NOMO-1 treated with dmso at 0.1 percent for 144 hours (cell line): ENCODE results near the gene JARID2.

Experiments used
- DNase-seq: peaks from one replicate; lab custom pipeline; 2025; ENCODE audit not compliant: unreplicated experiment; lab: John Stamatoyannopoulos, UW

JARID2 gene

DNA sequence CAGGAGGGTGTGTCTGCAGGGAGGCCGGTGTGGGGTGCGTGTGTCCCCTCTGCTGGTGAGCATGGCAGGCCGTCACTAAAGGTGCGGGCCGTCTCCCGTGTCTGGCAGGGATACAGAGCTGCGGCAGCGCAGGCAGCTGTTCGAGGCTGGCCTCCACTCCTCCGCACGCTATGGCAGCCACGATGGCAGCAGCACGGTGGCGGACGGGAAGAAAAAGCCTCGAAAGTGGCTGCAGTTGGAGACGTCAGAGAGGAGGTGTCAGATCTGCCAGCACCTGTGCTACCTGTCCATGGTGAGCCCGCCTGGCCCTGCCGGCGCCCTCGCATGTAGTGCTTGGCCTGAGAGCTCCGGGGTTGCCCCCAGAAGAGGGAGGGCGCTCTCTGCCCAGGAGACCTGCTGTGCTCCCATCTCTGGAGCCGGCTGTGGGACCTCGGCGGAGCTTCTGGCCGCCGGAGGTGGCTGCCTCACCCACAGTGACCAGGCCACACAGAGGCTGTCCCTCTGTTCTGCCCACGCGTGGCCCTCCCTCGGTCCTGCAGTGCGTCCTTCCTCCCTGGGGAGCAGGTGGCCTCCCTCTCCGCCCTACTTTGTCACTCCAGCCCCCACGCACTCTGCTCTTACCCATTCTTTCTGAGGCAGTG, 267.4 kb downstream of the JARID2 start:
- DNase-seq: no peak

DNA sequence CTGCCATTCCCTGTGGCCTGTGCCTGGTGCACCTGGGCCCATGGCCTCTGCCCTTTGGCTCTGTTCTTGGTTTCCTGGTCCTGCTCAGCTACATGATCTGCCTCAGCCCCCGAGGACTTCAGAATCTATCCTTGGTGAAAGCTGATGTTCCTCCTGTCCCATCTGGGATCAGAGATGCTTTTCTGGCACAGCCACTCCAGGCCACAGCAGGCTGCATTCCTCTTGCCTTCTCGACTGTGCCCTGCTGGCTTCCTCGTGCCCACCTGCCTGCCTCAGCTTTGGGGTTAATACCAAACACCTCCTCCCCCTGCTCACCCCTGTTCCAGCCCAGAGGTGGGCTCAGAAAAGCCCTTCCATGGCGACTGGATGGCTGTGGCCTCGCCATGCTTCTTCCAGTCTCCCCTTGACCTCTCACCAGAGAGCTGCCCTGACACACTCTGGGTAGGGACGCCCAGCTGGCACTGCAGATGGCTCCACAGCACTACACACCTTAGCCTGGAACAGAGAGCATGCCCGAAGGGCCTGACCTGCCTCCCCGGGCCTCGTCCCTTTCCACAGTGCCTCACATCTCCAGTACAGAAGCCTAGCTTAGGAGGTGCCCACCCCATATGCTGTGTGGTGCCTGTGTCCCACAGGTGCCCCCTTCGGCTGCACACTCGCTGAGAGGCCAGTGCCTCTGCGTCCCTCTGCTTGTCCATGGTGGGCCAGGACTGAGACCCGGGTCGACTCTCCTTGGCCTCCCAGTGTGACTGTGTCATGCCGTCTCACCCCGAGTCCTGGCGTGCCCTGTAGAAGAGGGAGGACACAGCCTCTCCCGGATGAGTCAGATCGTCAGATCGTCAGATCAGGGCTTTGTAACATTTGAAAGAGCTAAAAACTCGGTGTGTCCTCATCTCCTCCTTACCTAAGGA, 268.2 kb downstream of the JARID2 start:
- DNase-seq: no peak

DNA sequence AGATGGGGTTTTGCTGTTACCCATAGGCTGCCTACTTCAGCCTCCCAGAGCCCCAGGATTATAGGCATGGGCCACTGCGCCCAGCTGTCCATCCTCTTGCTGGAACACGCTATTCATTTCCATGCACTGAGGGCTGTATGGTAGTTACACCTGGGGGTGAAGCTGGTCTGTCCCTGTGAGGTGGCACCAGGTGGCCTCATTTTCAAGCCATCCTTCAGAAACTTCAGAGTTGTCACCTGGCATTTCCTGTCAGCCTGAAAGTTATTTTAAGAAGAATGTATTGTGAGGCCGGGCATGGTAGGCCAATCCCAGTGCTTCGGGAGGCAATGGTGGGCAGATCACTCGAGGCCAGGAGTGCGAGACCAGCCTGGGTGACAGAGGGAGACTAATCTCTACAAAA, 269.4 kb downstream of the JARID2 start:
- DNase-seq: no peak

DNA sequence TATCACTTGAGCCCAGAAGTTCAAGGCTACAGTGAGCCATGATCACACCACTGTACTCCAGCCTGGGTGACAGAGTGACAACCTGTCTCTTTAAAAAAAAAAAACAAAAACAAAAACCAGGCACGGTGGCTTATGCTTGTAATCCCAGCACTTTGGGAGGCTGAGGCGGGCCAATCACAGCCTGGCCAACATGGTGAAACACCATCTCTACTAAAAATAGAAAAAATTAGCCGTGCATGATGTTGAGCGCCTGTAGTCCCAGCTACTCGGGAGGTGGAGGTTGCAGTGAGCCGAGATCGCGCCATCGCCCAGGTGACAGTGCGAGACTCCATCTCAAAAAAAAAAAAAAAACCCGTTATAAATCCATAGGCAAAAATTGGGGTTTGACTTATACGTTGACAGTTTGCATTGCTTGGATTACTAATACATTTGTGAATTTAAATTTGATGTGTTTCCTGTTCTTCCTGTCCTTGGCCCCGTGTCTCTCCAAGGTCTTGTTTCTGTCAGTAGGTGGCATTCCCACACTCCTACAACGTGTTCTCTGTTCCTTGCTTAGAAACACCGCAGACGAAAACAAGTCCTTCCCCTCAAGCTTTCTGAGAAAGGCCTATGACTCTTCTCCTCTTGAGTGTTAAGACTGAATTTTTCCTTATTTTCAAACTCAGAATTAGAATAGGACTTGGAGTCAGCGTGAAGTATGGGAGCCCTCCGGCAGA, 269.9 kb downstream of the JARID2 start:
- DNase-seq: no peak

DNA sequence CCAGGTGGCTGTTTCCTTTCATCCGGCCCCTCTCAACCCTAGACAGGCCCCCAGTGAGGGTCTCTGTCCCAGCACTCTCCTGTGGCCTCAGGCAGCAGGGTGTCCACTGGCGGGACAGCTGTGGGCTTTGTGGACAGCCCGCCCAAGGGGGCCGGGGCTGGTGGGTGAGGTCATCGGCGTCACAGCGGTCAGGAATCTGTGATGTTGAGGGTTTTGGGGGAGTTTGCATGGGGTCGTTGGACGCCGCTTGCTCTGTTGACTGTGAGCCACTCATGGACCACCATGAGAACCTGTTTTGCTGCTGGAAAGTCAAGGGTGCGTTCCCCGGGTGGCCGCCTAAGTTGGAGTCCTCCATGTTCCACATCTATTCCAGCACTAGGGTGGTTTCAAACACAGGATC, 270.5 kb downstream of the JARID2 start:
- no peak for DNase-seq

DNA sequence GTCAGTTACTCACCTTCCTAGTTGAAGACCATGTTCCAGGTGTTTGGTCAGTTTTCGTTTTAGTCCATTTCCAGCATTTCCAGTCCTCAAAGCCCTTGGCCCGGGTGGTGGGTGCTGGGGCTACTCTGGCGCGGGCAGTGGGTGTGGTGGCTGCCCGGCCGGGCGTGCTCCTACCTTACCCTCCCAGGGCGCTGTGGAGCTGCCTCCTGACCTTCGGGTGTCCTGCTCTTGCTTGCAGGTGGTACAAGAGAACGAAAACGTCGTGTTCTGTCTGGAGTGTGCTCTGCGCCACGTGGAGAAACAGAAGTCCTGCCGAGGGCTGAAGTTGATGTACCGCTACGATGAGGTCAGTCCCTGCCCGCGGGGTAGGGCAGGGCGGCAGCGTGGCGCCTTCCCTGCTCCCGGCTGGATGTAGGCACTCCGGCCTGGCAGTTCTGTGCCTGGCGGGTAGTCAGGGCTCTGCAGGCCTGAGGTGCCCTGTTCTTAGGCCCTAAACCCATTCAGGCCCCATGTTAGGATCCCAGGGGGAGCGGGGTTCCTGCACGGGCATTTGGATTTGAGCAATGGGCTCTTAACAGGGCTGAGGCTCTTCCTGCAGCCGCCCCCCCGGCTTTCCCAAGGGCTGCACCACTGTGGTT, 271.2 kb downstream of the JARID2 start:
- DNase-seq: no peak

DNA sequence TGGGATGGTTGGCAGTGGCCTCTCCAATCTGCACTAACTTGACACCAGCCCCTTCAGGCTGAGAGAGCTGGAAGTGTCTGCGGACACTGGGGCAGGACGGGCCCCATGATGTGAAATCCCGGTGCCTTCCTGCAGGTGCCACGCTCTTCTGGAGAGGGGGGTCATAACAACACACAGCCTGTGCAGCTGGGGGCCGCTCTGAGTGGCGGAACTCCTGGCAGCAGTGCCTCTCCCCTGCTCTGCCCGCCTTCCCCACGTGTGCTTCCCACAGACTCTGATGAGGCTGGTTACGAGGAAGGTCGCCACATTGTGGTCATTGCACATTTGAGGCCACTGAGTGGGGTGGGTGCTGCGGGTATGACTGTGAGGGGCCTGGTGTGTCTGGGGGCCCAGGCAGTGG, 271.7 kb downstream of the JARID2 start:
- no peak for DNase-seq

DNA sequence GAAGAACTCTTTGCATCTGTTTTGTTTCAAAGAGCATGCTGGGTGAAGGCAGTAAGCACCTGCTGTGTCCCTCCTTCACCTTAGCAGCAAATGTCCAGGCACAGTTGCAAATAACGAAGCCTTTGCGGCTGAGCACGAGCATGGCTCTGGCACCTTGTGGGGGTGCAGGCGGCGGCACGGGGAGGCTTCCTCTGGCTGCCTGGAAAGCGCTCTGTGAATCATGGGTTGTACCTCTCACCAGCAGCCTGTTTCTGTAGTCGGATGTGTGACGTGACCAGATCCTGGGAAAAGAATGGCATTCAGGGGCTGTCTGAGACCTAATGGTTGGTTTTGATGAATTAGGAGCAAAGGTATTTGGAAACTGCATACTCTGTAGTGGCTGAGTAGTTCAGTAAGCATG, 272.2 kb downstream of the JARID2 start:
- DNase-seq: no peak

DNA sequence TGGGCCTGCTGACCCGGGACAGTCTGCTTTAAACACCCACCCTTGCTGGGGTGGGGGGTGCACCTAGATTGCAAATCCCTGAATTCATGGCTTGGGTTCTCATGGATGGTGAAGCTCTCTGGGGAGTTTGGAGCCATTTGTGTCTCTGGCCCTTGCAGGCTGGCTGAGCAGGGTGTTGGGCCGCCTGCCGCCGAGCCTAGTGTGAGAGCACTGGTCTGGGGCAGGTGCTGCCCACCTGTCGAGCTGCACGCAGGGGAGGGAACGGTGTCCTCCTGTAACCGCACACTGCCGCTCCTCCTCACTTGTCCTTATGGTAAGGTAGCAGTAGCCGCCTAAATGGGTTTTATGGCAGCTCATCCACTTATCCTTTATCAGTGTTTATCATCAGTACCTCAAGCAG, 273.0 kb downstream of the JARID2 start:
- DNase-seq: no peak

DNA sequence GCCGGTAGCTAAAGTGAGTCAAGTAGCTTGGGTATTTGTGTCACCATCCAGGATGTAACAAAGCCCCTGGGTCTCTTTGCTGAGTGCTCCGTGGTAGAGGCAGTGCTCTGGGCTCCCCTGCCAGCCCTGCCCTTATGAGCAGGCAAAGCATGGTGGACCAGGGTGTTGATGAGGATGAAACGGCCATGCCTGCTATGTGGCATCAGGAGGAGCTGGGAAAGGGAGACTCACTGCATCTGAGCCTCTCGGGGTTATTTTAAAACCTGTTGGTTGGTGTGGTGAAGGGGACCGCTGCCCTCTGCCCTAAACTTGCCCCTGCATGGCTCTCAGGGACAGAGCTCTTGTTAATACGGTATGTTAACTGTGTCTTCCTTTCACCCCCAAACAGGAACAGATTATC, 273.8 kb downstream of the JARID2 start:
- DNase-seq: no peak

DNA sequence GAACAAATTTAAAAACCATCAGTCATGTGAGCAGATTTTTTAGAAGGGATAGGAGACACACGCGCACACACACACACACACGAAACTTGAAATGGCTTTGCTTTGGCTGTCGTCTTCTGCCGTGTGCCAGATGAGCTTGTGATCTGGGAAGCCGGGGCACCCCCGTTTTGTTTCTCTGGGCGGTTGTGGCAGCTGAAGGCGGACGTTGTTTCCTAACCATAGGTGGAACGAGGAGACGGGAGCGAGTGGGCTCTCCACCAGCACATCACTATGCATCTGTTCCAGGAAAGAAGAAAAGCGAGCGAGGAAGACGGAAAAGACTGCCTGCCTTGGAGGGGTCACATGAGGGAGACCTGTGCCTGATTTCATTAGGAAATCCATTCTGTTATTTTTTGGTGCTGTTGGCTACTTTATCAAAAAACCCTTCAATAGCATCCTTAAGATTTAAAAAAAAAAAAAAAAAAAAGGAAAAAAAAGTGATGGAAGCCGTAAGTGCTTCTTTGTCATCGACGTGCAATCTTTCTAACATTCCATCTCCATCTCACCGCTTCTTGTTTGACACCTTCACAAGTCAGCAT, 274.8 kb downstream of the JARID2 start:
- DNase-seq: no peak

DNA sequence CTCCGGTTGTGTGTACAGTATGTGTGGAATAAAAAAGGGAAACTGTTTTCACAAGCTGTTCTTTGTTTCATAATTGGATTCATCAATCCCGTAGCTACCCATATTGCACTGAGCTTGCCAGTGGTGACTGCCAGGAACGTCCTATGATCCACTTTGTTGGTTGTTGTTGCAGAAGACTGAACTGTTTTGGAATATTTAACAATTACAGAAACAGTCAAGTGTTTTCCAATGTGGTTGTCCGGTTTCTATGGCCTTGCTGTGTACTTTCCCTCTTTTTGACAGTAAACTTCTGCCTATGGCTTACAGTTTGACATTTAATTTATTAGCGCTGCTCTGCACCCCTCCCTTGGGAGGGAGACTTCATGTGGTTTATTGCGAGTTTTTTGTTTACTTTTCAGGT, 275.7 kb downstream of the JARID2 start:
- DNase-seq: no peak

DNA sequence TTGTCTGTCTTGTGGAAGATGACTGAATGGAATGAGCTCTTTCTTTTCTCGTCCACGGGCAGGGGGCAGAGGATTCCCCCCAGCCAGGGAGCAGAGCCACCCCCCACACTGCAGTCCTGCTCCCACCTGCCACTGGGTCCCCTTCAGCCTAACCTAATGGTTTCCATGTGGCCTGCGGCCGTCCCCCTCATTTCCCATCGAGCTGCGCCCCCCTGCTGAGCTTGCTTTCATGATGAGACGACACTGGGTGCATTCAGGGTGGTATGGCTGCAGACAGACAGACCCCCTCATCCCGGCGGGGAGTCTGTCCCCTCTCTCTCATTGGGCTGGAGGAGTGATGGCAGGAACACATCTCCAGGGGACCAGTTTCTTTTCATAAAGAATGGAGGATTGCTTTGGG, 276.2 kb downstream of the JARID2 start:
- no peak for DNase-seq

DNA sequence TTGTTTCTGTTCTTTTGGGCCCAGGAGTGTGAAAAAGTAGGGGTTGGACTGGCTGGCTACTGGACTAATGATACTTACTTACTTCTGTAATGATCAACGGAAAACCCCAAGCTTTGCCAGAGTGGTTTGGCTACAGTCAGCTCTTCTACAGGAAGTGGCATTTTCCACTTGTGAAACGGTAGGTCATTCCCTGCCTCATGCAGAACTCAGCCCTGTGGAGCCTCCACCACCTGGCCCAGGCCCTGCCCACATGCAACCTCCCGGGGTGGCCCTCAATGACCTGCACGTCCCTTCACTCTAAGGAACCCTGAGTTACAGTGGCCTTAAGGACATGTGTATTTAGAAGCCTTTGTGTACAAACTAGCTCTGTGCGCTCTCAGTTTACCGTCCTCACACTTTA, 276.6 kb downstream of the JARID2 start:
- DNase-seq: no peak

DNA sequence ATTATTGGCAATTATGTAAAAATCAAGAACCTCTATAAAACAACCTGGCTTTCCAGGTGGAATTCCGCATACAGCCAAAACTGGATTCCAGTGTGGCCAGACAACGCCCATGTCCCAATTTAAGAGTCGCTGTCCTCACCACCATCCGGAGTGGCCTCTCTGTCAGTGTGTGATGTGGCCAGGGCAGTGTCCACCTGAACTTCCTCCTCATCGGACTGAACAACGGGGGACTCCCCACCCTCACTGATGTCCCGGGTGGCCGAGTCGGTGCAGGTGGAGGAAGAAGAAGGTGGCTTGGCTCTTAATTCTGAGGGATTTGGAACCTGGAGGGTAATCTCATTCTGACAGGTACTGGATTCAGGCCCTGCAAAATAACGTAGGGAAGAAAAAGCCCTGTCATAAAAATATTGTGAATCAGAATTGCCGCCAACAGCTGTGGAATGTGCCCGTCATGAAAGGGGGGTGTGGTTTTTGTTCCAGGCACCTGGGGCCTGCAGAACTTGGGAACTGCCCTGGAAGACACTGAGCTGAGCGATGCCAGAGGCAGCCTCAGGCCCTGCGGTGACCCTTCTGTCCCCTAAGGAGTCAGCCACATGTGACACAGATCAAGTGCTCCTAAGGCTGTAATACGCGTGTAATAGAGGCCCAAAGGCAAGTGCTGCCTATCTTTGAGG, 277.1 kb downstream of the JARID2 start:
- DNase-seq: no peak

DNA sequence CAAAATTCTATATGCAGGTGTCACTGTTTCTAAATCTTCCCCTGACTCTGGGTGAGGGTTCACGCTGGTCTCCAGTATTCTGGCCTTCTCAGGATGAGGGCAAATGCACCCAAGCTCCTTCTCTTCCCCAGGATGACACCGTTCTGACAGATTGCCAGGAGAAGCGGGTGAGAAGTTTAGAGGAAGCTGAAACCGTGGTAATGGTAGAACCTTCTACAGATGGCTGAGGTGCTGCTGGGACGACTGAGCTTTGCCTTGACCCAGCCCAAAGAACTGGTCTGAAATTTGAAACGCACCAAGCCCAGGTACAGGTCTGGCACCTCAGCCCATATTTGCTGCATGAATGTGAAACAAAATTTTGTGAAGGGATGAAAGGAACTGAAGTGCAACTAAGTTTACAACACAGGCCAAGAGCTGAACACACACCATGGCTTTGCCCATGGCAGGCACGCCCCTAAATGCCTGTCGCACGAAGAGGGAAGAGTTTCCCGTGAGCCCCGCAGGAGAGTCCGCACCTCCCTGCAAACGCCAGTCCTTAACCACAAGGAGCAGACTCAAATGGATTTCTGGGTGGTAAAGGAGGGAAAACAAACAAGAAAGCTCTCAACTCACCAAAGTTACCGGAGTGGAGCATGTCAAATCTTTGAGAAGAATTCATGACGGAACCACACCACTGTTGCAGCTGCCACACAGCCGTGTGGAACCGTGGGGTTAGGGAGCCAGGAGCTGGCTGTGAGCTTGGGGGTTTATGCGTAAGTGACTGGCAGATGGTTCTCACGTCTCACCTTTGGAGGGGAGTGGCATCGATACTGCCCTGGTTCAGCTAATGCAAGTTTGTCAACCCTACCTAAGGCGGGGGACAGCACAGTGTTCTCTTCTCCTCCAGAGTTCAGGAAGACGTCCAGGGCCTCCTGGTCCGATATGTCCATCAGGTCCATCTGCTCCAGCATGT, 278.1 kb downstream of the JARID2 start:
- DNase-seq: no peak

DNA sequence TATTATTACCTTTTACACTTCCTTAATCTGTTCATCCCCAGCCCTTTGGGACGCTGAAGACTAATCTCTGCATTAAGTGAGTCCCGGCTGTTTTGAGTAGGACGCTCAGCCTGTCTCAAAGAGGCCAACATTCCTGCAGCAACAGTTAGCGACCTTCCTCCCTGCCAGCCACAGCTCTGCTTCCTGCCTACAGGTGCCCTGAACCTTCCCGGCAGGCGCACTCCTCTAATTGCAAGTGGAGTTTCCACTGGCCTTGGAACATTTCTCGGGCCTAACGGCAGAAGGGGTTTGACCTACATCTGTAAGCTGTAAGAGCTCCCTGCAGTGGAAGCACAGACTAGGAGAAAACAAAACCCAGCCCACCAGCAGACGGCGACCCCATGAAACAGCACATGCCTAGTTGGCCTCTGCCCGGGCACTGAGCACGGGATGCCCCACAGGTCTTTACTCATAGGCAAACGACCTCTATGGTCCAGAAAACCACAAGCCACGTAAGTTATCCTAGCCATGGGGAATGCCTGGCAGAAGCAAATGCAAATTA, 279.1 kb downstream of the JARID2 start:
- DNase-seq: no peak

DNA sequence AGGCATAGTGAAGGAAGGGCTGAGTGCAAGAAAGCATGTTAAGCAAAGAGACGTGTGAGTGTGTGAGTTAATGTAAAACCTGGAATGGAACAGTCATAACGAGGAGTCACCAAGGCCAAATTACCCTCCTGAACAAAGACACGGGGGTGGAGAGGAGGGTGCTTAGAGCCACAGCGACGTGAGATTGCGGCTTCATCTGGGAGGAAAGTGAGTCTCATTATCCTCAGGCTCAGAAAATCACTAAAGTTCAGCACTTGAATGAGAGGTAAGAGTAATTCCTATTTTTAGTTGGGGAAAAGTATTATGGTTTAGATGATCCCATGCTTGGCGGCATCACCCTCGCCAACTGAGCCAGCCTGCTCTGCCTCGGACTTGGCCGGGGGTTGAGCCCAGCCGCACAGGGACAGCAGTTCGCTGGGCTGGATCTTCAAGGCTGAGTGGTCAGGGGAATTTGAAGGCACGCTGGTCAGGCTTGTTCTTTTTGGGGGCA, 280.4 kb downstream of the JARID2 start:
- DNase-seq: no peak
